IMR-90 (cell line): Measurements from ENCODE around the gene ARHGAP15.

Experiments used
- CEBPB ChIP-seq: IDR thresholded peaks from 2 replicates; pipeline ENCODE4 v1.6.1; 2012; ENCODE audit warnings: low read depth, low read length, improper control_type of control experiment
- FOS ChIP-seq: fragments of 150-350 bp; IDR thresholded peaks from 2 replicates; pipeline ENCODE4 v1.6.1; 2016; ENCODE audit warnings: low read depth, low read length
- MAFK ChIP-seq: IDR thresholded peaks from 2 replicates; pipeline ENCODE4 v1.6.1; 2012; ENCODE audit warnings: low read depth, low read length, improper control_type of control experiment
- MXI1 ChIP-seq: IDR thresholded peaks from 2 replicates; pipeline ENCODE4 v1.6.1; 2012; ENCODE audit warnings: low read depth, mild to moderate bottlenecking, low read length, moderate library complexity, borderline replicate concordance
- POLR2A ChIP-seq: IDR thresholded peaks from 2 replicates; pipeline ENCODE4 v1.6.1; 2012; ENCODE audit warnings: mild to moderate bottlenecking, low read depth, low read length
- RAD21 ChIP-seq: IDR thresholded peaks from 2 replicates; pipeline ENCODE4 v1.6.1; 2012; ENCODE audit warnings: low read length, improper control_type of control experiment
- SMC3 ChIP-seq: fragments of 150-350 bp; IDR thresholded peaks from 2 replicates; pipeline ENCODE4 v1.6.1; 2016; ENCODE audit warnings: low read depth, mild to moderate bottlenecking, antibody characterized with exemption, low read length, moderate library complexity
- TF ChIP-seq, protein P1 (sequence below): conservative IDR thresholded peaks from 2 replicates; pipeline ENCODE4 v1.5.1; 2012; ENCODE audit warnings: mild to moderate bottlenecking, low read depth, low read length, improper control_type of control experiment

DNA sequence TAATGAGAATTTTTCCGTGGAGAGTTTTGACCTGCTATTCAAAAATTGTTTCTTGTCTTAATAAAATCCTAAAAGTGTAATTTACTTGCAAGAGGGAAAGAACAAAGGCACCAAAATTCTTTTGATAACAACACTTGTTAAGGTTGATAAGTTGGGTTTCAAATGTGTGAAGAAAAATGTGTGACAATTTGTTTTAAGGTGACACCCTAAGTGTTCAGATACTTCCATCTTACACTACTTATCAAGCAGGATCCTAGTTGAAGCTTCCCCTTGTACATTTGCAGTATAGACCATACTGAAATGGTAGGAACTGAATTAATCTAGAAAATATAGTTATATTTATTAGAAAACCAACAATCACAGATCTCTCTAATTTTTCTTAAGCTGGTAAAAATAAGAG, 204.6 kb downstream of the ARHGAP15 start:
- TF ChIP-seq RAD21 = no peak
- TF ChIP-seq, protein P1, sequence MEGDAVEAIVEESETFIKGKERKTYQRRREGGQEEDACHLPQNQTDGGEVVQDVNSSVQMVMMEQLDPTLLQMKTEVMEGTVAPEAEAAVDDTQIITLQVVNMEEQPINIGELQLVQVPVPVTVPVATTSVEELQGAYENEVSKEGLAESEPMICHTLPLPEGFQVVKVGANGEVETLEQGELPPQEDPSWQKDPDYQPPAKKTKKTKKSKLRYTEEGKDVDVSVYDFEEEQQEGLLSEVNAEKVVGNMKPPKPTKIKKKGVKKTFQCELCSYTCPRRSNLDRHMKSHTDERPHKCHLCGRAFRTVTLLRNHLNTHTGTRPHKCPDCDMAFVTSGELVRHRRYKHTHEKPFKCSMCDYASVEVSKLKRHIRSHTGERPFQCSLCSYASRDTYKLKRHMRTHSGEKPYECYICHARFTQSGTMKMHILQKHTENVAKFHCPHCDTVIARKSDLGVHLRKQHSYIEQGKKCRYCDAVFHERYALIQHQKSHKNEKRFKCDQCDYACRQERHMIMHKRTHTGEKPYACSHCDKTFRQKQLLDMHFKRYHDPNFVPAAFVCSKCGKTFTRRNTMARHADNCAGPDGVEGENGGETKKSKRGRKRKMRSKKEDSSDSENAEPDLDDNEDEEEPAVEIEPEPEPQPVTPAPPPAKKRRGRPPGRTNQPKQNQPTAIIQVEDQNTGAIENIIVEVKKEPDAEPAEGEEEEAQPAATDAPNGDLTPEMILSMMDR = no peak
- TF ChIP-seq POLR2A = no peak
- TF ChIP-seq SMC3 = no peak
- TF ChIP-seq FOS = no peak
- TF ChIP-seq MAFK = no peak
- TF ChIP-seq MXI1 = no peak
- no peak for TF ChIP-seq CEBPB
